ENCODE results near the gene CPNE1.

CPNE1 gene

DNA sequence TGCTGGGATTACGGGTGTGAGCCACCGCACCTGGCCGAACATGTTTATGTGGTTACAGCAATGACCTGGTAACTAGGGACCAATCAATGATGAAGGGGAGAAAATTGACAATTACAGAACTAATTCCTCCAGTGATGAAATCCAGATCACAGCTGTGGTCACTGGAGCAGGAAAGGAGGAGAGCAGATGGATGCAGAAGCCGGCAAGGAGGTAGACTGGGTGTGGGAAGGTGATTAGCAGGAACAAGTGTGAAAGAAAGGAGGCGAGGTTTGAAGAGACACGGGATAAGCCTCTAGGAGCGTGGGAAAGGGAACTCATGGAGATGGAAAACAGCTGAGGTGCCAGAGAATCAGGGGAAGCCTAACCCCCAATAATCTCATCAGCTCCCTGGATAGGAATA, 66.2 kb downstream of the CPNE1 start:
- DNase-seq: no peak

DNA sequence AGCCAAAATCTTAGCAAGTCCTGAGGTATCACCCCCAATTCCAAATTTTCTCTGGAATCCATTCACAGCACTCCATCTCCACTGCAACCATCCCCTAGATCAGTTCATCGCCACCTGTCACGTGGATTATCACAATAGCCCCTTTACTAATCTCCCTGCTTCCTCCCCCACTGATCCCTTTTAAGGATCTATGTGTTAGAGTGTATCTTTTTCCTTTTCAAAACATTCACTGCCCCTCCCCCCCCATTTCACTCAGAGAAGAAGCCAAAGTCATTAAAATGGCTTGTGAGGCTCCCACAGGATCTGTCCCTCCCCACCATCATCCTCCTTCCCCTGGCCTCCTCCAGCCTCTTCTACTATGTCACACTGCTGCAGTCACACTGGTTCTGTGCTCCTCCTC, 67.5 kb downstream of the CPNE1 start:
- no peak for DNase-seq

DNA sequence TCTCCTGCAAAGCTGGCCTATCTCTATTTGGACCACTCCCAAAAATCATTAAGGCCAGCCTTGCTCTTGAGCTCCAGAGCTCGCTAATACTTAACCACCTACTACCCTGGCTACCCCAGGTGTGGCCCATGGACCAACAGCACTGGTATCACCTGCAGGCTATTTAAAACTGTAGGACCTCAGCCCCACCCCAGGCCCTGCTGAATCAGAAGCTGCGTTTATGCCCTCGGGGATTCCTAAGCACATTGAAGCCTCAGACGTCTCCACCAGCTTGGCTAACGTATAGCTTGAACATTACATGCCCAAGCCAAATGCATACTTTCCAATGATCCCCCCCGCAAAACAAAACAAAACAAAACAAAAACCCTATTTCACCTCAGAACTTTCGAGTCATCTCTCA, 68.8 kb downstream of the CPNE1 start:
- DNase-seq: no peak

DNA sequence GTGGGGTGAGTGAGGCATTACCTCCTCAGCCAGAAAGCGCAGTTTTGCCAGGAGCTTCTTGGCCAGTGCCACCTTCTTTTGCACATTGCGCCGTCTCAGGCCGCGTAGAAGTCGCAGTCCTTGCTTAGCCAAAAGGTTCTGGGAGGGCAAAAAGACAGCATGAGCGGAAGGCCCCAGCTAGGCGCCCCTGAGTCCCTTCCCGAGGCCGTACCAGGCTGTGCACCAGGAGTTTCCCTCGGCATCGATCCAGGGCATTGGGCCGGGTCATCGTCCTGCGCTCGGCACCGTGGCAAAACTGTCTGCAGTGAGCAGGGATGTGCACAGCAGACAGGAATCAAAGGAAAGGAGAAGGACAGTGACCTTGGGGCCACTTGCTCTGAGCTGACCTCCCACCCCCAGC, 69.2 kb downstream of the CPNE1 start:
- no peak for DNase-seq

DNA sequence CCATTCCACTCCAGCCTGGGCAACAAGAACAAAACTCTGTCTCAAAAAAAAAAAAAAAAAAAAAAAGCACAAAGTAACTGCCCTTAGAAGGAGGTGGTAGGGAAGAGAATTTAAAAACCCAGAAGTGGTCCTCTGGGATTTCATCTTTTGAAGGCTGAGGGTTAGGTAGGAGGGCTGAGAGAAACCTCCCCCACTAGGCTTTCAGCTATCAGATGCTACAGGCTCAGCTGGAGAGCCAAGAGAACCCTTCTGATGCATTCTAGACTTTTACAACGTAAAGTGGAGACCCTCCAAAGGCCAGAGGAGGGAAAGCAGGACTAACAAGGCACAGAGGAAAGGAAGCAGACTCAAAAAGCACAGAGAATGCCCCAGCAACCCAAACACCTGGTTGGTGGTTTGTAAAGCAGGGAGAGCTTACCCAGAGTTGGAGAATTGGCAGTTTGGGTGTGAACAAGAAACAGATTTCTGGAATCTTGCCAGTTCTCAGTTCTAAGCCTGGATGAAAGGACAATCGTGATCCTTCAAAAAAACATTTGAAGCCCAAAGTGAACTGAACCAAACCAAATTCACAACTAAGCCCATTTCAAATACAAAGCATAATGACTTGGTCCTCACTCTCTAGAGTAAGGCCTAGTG, 72.2 kb downstream of the CPNE1 start:
- DNase-seq: peak; percentile 18

DNA sequence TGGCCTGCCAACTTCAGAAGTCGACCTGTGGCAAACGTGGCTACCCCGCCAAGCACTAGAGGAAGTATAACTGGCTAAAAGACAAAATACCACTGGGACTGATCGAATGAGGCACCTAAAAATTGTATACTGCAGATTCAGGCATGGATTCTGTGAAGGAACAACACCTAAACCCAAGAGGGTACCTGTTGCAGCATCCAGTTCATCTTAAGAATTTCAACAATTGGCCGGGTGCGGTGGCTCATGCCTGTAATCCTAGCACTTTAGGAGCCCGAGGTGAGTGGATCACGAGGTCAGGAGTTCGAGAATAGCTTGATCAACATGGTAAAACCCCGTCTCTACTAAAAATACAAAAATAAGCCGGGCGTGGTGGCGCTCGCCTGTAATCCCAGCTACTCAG, 76.3 kb downstream of the CPNE1 start:
- DNase-seq: no peak

DNA sequence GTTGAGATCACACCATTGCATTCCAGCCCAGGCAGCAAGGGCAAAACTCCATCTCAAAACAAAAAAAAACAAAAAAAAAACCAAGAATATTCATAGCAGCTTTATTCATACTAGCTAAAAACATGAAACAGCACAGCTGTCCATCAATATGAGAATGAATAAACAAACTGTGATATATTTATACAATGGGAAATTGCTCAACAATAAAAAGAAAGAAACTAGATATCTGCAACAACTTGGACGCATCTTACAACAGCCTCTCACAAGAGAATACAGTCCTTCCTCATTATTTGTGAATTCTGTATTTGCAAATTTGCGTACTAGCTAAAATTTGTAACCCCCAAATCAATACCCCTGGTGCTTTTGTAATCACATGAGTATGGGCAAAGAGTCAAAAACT, 77.3 kb downstream of the CPNE1 start:
- DNase-seq: no peak

DNA sequence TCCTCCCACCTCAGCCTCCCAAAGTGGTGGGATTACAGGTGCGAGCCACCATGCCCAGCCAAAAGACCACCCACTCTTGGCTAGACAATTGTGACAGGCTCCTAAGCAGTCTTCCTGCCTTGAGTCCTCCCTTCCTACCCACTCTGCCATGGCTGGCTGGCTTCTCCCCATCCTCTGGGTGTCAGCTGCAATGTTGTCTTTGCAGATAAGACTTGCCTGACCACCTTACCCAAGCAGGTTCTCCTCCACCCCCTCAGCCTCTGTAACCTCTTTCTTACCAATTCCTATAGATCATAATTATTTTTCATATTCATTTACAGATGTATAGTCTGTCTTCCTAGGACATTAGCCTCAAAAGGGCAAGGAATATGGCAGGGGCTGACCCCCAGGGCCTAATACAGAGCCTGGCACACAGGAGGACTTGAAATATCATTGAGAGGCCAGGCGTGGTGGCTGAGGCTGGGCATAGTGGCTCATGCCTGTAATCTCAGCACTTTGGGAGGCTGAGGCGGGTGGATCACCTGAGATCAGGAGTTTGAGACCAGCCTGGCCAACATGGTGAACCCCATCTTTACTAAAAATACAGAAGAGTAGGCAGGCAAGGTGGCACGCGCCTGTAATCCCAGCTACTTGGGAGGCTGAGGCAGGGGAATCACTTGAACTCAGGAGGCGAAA, 77.8 kb downstream of the CPNE1 start:
- DNase-seq: no peak

DNA sequence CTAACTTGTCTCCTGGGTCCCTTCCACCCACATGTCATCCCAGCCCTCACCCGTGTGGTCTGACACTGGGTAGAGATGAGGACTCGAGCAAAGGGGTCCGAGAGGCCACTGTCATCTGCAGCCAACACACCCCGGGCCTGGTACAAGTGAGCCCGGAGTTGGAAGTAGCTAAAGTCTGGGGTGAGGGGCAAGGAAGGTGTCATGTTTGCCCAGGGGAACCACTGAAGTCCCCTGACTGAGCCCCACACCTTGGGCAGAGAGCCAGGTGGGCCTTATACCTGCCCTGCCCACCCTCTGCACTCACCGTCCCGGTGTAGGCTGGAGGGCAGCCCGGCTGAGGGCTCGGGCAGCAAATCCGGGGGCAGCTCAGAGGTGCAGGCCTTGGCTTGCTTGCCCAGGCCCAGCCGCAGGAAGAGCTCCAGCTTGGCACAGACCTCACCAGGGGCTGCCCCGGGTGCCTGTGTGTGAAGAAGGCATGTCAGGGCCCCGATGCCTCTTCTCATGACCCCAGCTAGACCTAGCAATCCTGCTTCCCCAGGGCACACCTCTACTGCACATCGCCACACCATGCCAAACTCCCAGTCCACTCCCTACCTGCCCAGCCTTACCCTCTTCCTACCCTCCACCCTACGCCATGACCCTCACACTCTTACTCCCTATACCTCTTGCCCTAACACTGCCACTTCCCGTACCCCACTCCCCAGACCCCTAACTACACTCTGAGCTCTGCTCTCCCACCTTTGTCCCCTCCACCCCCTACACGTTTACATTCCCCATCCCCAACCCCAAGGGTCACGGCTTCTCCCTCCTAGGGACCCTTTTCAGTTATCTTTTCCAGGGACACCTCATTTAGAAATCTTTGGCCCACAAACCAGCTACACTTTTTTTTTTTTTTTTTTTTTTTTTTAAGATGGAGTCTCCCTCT, 80.8 kb downstream of the CPNE1 start:
- DNase-seq: no peak

DNA sequence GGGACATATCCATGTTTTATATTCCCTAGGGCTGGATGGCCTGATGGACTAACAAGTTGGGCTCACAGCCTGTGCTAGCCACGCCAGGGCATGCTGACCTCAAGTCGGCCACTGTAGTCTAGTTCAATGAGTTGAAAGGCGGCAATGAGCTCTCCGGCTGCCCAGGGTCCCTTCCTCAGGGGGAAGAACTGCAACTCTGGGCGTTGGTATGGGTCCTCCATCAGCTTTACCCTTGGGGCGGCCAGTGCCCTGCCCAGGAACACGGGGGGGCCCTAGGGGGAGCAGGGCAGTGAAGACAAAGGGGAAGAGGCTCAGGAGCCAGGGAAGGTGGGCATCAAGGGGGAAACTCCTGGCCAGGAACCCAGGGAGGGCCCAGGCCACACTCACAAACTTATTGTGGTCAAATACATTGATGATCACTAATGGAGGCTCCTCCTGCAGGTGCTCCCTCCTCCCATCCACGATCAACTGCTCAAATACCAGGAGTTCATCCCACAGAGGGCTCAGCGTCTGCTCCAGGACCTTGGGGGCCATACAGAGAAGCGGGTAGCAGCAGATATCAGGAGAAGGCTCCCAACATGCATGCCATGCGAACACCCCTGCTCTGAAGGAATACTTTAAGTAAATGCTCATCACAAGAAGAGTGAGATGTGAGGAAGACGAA, 81.8 kb downstream of the CPNE1 start:
- DNase-seq: no peak

DNA sequence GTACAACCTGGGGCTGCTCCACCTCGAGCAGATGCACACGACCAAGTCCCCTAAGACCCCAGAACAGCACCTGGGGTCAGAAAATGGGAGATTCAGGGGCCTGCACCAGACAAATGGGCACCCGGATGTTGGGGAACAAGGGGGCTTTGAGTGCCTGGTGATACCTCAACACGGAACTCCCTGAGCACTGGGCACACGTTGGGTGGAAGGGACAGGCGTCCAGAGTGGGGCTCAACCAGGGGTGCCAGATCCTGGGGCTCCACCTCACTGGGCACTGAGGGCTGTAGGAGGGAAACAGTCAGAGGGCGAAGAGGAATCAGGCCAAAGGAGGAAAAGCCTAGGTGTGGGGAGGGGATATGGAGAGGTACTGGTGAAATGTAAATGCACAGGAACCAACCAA, 82.6 kb downstream of the CPNE1 start:
- DNase-seq: no peak

DNA sequence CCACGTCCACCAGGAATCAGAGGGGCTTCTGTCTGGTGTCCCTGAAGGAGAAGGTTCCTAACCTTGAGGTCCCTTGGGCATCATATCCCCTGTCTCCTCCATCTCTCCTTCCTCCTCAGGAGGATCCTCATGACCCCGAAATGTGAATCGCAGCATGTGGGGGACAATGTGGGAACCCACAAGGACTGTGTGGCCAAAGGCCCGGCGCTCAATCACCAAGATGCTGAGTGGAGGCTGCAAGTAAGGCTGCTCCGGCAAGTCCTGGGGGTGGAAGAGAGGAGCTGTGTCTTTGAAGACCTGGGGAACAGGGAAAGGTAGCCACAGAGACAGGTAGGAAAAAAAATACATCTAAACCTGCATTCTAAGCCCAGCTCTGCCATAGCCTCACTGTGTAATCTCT, 85.5 kb downstream of the CPNE1 start:
- DNase-seq: no peak

DNA sequence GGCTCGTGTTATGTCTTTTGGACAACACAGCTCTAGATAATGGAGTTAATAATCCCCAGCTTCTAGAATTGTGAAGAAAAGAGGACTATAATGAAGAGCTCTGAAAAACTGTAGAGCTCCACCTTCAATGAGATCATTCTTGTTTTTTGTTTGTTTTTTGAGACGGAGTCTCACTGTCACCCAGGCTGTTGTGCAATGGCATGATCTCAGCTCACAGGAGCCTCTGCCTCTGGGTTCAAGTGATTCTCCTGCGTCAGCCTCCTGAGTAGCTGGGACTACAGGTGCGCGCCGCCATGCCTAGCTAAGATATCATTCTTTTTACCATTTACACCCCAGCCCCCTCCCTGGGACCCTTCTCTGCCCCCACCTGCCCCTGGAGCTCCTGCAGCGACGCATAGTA, 86.2 kb downstream of the CPNE1 start:
- no peak for DNase-seq

DNA sequence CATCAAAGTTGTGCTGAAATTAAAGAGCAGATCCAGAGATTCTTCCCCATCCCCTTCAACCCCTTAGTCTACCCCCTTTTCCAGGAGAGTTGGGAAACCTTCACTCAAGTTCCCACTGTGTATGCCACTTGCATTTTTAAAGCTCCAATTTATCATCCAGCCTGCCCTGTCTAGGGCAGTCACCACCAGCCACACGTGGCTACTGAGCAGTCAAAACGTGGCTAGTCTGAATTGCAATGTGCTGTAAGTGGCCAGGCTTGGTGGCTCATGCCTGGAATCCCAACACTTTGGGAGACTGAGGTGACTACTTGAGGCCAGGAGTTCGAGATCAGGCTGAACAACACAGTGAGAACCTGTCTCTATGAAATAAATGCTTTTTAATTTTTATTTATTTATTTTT, 87.9 kb downstream of the CPNE1 start:
- no peak for DNase-seq

Measured in NCI-H345 (cell line).